MCF 10A (cell line): ENCODE measurements around the gene NNT. TPM values are rescaled to one million over a fixed set of nuclear protein-coding genes. Genes with fewer than 3 reads are reported as not detected.

ENCODE experiments used
- BruUV-seq: library from RNA; stranded (reverse); fragments of 400-500 nt; replicated peaks from 2 replicates; lab custom pipeline; 2021; lab: Mats Ljungman, UMichigan
- CTCF ChIA-PET: fragments of 300-600 bp; sonication (Branson Sonifier 250); formaldehyde crosslinking; extraction: SDS; loops from one replicate; lab custom pipeline; 2021; ENCODE audit warnings: antibody characterized with exemption, inconsistent platforms; lab: Yijun Ruan, JAX
- POLR2A ChIA-PET: fragments of 300-600, 350-650 bp; sonication (Branson Sonifier 250); formaldehyde crosslinking; extraction: SDS; loops from one replicate; lab custom pipeline; 2020; ENCODE audit warnings: antibody characterized with exemption, inconsistent platforms; lab: Yijun Ruan, JAX
- DNase-seq: peaks from one replicate; pipeline ENCODE4 v3.0.0-alpha.2; 2018; ENCODE audit not compliant: unreplicated experiment
- H3K27ac Mint-ChIP-seq: one replicate; pipeline ENCODE4 v1.8.0; 2022; ENCODE audit warnings: mild to moderate bottlenecking, low read depth, mixed read lengths; ENCODE audit not compliant: unreplicated experiment
- H3K27me3 Mint-ChIP-seq: one replicate; pipeline ENCODE4 v1.8.0; 2022; ENCODE audit warnings: mixed read lengths; ENCODE audit not compliant: insufficient read depth, unreplicated experiment
- H3K36me3 Mint-ChIP-seq: one replicate; pipeline ENCODE4 v1.8.0; 2022; ENCODE audit warnings: mild to moderate bottlenecking, moderate library complexity, mixed read lengths; ENCODE audit not compliant: insufficient read depth, unreplicated experiment
- H3K4me1 Mint-ChIP-seq: one replicate; pipeline ENCODE4 v1.8.0; 2022; ENCODE audit warnings: mixed read lengths; ENCODE audit not compliant: insufficient read depth, unreplicated experiment
- H3K4me3 Mint-ChIP-seq: one replicate; pipeline ENCODE4 v1.8.0; 2022; ENCODE audit warnings: mild to moderate bottlenecking, moderate library complexity, mixed read lengths; ENCODE audit not compliant: unreplicated experiment
- H3K9me3 Mint-ChIP-seq: one replicate; pipeline ENCODE4 v1.8.0; 2022; ENCODE audit warnings: mixed read lengths; ENCODE audit not compliant: unreplicated experiment
- intact Hi-C: fragments of 100-400 bp; cut with micrococcal nuclease; formaldehyde crosslinking; loops from 2 replicates; pipeline ENCODE4 v1.14.1; 2022
- total RNA-seq: library from RNA; stranded (reverse); gene quantifications from 2 replicates; pipeline ENCODE4 v1.2.3, GENCODE V29; 2022
- TF ChIP-seq, protein P1 (sequence below): fragments of 200-600 bp; IDR thresholded peaks from one replicate; pipeline ENCODE4 v1.8.0; 2022; ENCODE audit warnings: antibody characterized with exemption, mild to moderate bottlenecking; ENCODE audit not compliant: unreplicated experiment

The NNT gene
- total RNA-seq, 1 experiment from 2014 or later, result 52.3 TPM

DNA sequence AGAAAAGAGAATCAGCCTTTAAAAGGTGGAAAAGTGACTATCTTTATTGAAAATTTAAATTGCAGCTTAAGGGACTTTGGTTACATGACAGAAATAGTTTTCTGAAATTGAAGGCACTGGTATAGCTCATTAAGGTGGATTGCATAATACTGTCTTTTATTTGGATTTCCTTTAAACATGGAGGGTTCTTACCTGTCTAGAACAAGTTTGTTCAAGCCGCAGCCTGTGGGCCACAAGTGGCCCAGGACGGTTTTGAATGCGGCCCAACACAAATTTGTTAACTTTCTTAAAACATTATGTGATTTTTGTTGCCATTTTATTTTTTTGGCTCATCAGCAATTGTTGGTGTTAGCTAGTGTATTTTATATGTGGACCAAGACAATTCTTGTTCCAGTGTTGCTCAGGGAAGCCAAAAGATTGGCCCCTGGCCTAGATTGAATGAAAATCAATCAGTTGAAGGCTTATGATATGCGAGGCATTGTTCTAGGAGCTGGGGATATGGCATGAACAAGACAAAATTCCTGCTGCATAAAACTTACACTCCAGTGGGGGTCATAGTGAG is 18.0 kb downstream of the NNT start:
- no peak overlapping the region for H3K4me3 Mint-ChIP-seq
- H3K27ac Mint-ChIP-seq, result no peak overlapping the region
- CTCF ChIA-PET, result interaction anchor here (0.6 to 3.7 kb wide), 4 partner anchors 10 to 826 kb away, joined by 3 to 19 read pairs (median 4); no protein-coding TSS in a partner anchor
- no TSS peak for BruUV-seq
- peak; percentile 44 for DNase-seq
- peaks cover 14% of the 10 kb centered on the region for H3K4me1 Mint-ChIP-seq
- intact Hi-C loops, result no loop called here
- no peaks in the 10 kb centered on the region for H3K27me3 Mint-ChIP-seq
- TF ChIP-seq, protein P1, sequence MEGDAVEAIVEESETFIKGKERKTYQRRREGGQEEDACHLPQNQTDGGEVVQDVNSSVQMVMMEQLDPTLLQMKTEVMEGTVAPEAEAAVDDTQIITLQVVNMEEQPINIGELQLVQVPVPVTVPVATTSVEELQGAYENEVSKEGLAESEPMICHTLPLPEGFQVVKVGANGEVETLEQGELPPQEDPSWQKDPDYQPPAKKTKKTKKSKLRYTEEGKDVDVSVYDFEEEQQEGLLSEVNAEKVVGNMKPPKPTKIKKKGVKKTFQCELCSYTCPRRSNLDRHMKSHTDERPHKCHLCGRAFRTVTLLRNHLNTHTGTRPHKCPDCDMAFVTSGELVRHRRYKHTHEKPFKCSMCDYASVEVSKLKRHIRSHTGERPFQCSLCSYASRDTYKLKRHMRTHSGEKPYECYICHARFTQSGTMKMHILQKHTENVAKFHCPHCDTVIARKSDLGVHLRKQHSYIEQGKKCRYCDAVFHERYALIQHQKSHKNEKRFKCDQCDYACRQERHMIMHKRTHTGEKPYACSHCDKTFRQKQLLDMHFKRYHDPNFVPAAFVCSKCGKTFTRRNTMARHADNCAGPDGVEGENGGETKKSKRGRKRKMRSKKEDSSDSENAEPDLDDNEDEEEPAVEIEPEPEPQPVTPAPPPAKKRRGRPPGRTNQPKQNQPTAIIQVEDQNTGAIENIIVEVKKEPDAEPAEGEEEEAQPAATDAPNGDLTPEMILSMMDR, result no peak
- peaks cover 58% of the 10 kb centered on the region for H3K36me3 Mint-ChIP-seq
- no peaks in the 10 kb centered on the region for H3K9me3 Mint-ChIP-seq
- POLR2A ChIA-PET, result interaction anchor here (1.3 kb wide), 1 partner anchor 12 kb away, joined by 3 read pairs; no protein-coding TSS in a partner anchor

DNA sequence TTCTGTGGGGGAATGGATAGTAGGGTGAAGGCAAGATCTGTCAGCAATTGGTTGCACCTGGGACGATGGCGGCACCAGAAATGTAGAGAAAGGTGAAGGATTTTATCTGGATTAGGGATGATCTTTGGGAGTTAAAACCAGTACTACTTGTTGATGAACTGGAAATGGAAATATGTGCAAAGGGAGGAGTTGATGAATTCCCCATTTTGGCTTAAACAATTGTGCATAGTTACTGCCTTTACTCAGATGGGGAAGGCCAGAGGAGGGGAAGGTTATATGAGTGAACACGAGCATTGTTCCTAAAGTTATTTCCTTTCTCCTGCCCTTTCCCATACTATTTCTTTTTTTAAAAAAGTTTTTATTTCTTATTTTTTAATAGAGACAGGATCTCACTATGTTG is 19.1 kb downstream of the NNT start:
- H3K27ac Mint-ChIP-seq, result peak overlapping the region; percentile 55
- ChIA-PET POLR2A (no interaction called here), CTCF (interaction anchor here (0.6 to 0.9 kb wide), 2 partner anchors 10 to 78 kb away, joined by 5 to 7 read pairs; no protein-coding TSS in a partner anchor)
- DNase-seq, result no peak
- H3K27me3 Mint-ChIP-seq, result no peaks in the 10 kb centered on the region
- H3K36me3 Mint-ChIP-seq, result peaks cover 52% of the 10 kb centered on the region
- no TSS peak for BruUV-seq
- no peaks in the 10 kb centered on the region for H3K9me3 Mint-ChIP-seq
- no peak overlapping the region for H3K4me3 Mint-ChIP-seq
- H3K4me1 Mint-ChIP-seq, result peaks cover 8% of the 10 kb centered on the region
- intact Hi-C loops, result no loop called here
- TF ChIP-seq, protein P1, result no peak

DNA sequence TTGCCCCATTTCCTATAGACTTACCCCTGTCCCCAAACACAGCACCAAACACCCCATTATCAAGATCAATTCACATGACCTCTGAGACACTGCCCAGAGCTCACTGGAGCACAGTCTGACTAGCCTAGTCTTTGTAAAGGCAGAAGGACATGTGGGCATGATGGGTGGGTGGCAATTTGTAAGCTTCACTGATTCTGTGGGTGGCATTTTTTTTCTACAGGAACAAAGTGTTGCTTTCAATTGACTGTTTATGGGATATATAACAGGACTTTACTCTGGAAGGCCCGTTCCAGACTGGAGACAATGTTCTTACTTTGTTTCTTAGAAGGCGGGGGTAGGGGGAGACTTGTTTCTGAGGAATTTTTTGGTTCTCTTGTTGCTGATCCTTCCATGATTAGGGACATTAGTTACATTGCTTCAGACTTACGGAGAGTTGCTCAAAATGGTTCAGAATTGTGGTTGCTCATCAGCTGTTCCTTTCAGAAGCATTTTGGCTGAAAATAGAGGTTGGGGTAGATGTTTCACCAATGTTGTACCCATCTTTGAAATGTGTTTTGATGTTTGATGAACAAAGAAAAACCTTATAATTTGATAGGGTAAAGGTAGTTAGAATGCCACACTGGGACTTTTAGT is 20.2 kb downstream of the NNT start:
- intact Hi-C loops, result no loop called here
- BruUV-seq, result no TSS peak
- no peaks in the 10 kb centered on the region for H3K27me3 Mint-ChIP-seq
- no peak overlapping the region for H3K27ac Mint-ChIP-seq
- peaks cover 8% of the 10 kb centered on the region for H3K4me1 Mint-ChIP-seq
- no peak for DNase-seq
- H3K9me3 Mint-ChIP-seq, result no peaks in the 10 kb centered on the region
- TF ChIP-seq, protein P1, result no peak
- POLR2A ChIA-PET, result interaction anchor here (1.2 kb wide), 1 partner anchor 11 kb away, joined by 3 read pairs; no protein-coding TSS in a partner anchor
- CTCF ChIA-PET, result interaction anchor here (0.6 to 0.9 kb wide), 2 partner anchors 9 to 37 kb away, joined by 3 to 7 read pairs; no protein-coding TSS in a partner anchor
- no peak overlapping the region for H3K4me3 Mint-ChIP-seq
- peaks cover 49% of the 10 kb centered on the region for H3K36me3 Mint-ChIP-seq

DNA sequence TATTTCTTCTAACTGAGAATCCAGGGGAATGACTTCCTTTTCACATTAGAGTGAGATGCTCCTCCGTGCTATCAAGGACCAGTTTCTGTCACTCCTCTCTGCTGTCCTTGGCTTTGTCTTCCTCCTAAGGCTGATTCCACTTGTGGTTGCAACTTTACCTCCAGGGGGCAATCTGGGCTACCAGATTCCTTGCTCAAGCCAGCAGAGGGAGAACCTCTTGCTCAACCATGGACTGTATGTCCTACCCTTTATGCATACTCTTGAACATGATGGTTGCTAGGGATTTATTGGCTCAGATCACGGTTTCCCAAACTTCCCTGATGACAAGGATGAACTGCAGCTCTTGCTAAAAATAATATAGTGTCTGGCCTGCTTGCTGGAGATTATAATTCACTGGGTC is 24.0 kb downstream of the NNT start:
- Mint-ChIP-seq H3K27me3 (no peaks in the 10 kb centered on the region), H3K4me3 (no peak overlapping the region), H3K27ac (no peak overlapping the region), H3K9me3 (no peaks in the 10 kb centered on the region), H3K36me3 (peaks cover 34% of the 10 kb centered on the region), H3K4me1 (no peaks in the 10 kb centered on the region)
- DNase-seq, result peak; percentile 83
- no TSS peak for BruUV-seq
- TF ChIP-seq, protein P1, result peak; percentile 40
- intact Hi-C loops, result no loop called here
- POLR2A ChIA-PET, result no interaction called here
- CTCF ChIA-PET, result interaction anchor here (0.6 to 0.7 kb wide), 3 partner anchors 12 to 71 kb away, joined by 3 read pairs; no protein-coding TSS in a partner anchor
